ENCODE data around the gene PDE1A.
A peak's percentile ranks its signal among the peaks of the same experiment; 100 is the strongest.
"Not testable (repeated sequence)": the region's sequence is repeated elsewhere in the genome, so short reads cannot be mapped to it uniquely, and the experiment has no call there.

The PDE1A gene

DNA sequence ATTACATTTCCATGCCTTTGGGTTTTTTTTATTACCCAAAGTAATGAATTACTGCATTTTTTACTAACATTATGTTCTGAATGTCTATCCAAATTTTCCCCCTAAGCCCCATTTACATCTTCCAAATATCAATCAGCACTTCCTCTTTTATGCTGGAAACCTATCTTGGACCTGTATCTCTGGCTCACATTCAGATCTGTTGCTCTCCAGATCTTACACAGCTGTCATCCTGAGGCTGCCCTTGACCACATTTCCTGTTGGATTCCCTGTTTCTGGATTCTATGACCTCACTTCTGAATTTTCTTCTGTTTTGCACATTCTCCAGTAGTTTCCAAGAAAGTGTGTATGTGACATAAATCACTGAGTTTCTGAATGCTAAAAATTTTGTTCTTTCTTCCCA lies 146.7 kb downstream of the PDE1A start:
- peak; percentile 27 for DNase-seq (ENCODE audit: low read depth, low spot score)

DNA sequence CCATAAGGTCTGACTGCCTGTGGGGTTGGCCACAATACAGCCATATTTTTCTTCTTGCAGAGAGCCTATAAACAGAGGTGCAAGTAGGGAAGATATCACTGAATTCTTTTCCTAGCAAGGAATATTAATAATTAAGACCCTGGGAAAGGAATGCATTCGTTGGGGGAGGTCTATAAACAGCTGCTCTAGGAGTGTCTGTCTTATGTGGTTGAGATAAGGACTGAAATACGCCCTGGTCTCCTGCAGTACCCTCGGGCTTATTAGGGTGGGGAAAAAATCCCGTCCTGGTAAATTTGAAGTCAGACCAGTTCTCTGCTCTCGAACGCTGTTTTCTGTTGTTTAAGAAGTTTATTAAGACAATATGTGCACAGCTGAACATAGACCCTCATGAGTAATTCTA lies 150.2 kb downstream of the PDE1A start:
- DNase-seq (ENCODE audit: low read depth, low spot score), result not testable (repeated sequence)

DNA sequence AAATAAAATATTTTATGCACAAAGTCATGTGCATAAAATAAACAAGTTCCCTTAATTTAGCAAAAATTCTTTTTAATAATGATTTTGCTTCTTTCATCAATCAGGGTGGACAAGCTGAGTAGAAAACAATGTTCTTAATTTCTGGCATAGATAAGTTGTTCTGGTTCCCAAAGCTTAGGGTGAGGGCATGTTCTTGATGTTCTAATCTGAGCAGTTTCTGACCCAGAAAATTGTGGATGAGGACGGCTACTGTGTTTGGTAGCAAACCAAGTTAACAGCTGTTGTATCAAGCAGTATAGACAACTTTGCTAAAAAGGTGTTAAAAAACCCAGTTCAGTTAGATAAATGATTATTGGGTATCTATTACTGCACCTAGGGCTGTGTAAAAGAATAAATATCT lies 158.9 kb downstream of the PDE1A start:
- no peak for DNase-seq (ENCODE audit: low read depth, low spot score)

GRCh38 chr2:182266909-182267308 lies 159.9 kb downstream of the PDE1A start:
- DNase-seq (ENCODE audit: low read depth, low spot score), result no peak

DNA sequence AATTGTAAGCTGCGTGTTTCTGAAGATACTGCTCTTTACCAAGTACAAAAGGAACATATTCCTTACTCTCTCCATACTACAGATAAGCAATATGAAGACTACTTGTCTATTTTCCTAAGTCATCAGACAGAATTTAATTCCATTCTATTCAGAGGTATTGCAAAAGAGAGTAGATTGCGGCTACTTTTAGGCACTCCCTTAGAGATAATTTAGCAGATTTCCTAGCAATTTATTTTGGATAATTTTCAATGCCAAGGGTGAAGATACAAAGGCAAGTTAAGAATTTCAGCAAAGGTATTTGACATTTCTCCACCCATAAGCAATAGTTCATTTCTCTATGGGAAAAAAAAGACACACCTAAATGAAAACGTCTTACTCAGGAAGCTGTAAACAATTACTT lies 161.1 kb downstream of the PDE1A start:
- no peak for DNase-seq (ENCODE audit: low read depth, low spot score)

DNA sequence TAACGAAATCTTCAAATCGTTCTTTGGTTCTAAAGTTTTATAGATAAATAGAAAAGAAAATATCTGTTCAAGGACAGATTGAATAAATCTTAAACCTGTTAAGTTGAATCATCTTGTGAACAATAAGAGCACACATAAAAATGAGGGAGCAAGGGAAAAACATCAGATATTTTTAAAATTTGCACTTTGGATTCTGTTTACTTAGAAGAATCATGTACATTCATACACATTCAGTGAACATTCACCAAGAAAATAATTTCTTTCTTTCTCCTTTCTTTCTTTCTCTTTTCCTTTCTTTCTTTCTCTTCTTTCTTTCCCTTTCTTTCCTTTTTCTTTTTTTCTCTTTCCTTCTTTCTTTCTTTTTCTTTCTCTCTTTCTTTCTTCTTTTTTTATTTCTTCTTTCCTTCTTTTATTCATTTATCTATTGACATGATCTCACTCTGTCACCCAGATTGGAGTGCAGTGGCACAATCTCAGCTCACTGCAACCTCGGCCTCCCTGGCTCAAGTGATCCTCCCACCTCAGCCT lies 164.9 kb downstream of the PDE1A start:
- DNase-seq (ENCODE audit: low read depth, low spot score), result no peak

DNA sequence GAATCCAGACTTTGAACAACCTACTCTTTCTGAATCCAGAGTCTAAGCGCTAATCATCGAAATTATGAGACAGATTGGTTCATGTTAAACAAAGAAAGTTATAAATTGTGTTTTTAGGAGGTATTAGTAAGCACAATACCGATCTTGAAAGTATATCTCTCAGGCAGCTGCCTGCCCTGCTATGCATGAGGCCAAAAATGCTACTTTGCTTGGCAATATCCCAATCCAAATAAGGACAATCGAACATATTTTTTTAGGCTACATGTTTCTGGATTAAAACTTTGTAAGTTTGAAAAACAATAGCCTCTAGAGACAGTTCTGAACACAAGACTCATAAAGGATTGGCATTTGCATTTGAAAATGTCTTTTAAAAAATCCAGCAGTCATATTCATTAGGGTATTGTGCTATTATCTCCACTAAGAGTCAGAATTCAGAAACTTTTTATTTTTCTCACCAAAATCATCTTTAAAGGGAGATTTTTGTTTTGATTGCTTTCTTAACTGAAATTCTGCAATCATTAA lies 167.1 kb downstream of the PDE1A start:
- peak; percentile 49 for DNase-seq (ENCODE audit: low read depth, low spot score)

DNA sequence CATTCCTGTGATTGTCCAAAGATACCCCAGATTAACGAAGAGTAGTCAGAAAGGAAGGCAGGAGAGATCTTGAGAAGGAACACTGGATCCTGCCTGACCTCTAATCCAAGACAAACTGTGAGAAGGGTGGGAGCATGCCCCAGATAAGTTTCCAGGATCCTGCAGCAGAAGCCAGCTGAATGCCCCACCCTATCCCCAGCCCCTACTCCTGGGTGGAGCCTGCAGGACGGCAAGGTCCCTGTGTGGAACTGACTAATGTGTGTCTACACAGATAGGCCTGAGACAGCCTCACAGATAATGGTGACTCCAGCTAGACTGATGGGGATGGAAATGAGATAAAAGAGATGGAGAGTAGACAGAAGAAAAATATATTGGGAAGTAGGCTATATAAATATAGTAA lies 174.3 kb downstream of the PDE1A start:
- DNase-seq (ENCODE audit: low read depth, low spot score), result no peak

- DNase-seq (ENCODE audit: low read depth, low spot score), result no peak
Measured at GRCh38 chr2:182248898-182249297, 177.9 kb downstream of the PDE1A start.

DNA sequence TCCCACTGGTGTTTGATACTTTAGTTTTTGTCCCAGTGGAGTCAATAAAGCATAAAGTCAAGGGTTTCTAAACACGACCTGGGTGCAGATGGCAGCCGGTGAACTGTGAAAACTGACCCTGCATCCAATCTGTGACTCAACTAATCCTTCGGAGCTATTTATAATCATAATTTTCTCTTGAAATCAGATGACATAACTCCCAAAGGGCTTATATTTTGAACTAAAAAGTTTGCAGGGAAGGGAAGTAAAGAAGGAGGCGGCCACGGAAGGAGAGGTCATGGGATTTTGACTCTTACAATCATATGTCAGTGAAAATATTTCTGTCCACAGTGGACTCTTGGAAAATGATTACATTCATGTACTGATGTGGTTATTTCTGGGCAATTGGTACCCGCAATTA lies 178.5 kb downstream of the PDE1A start:
- DNase-seq (ENCODE audit: low read depth, low spot score), result no peak

GRCh38 chr2:182247831-182248230 lies 179.0 kb downstream of the PDE1A start:
- no peak for DNase-seq (ENCODE audit: low read depth, low spot score)

DNA sequence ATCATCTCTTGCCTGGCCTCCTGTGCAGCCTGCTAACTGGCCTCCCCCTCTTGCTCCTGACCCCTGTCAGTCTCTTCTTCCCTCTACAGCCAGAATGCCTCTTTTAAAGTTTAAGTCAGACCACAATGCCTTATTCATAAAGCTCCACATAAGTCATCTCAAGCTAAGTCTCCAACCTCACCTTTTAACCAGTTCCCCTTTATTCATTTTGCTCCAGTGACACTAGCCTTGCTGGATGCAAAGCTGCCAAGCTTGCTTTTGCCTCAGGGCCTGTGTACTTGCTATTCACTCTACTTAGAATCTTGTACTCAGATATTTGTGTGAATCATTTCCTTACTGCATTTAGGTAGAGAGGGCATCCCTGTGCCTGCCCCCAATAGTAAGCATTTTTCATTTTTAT lies 180.9 kb downstream of the PDE1A start:
- no peak for DNase-seq (ENCODE audit: low read depth, low spot score)

DNA sequence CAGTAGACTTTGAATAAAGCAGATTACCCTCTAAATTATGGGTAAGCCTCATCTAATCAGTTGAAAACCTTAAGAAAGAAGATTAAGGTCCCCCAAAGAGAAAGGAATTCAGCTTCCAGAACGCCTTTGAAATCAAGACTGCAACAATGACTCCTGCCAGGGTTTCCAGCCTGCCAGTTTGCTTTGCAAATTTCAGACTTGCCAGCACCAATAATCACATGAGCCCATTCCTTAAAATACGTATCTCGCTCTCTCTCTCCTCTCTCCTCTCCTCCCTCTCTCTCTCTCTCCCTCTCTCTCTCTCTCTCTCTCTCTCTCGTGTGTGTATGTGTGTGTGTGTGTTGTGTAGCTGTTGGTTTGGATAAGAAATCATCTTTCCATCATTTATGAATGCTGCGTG lies 184.2 kb downstream of the PDE1A start:
- no peak for DNase-seq (ENCODE audit: low read depth, low spot score)

DNA sequence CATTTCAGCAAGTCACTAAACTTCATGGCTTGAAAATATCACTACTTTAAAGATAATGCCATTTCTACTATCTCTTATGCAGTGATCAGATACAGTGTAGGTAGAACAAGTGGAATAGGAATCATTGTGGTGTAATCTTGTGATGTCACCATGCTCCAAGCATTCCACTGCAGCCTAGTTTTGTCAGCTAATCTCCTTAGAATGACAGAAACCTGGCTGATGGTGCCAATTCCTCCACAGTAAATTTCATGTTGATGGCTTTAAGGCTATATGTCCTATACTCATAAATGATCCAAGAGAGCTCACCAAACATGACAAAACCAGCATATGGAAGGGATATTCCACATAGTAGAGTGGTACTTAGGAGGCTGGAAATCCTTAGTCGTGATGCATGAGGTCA lies 184.9 kb downstream of the PDE1A start:
- DNase-seq (ENCODE audit: low read depth, low spot score), result peak; percentile 34

GRCh38 chr2:182240862-182241371 lies 185.9 kb downstream of the PDE1A start:
- DNase-seq (ENCODE audit: low read depth, low spot score), result peak; percentile 43

DNA sequence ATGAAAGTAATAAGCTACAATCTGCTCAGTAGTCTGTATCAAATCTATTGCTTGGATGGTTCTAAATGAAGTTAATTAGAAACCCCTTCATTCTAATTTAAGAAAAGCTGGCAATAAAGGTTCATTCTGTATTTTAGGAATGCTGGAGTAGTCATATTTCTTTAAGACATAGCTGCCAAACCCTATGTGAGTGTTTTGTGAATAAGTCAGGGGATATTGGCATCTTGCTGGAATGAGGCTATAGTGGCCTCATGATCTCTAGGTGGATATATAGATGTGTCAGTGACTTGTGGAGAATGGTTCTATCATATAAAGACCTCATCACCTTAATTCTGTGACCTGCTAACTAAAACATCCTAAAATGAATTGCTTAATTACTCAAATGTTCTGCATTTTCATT lies 196.3 kb downstream of the PDE1A start:
- DNase-seq (ENCODE audit: low read depth, low spot score), result no peak

GRCh38 chr2:182229297-182229696 lies 197.5 kb downstream of the PDE1A start:
- no peak for DNase-seq (ENCODE audit: low read depth, low spot score)

DNA sequence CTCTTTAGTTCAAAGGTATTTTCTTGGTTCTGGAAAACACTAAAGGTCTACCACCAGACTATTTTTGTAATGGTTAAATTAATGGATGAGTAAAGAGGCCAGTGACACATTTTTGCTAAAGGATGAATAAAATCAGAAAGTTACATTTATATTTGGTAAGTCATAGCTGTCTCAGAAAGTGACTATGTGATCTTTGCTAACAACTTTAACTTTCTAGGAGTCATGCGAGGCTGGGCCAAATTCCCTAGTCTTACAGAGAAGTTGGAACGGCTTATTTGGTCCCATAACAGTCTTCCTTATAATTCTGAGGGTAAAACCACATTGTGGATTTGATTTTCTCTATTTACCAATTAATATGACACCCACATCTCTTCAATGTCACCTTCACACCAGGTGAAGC lies 198.1 kb downstream of the PDE1A start:
- DNase-seq (ENCODE audit: low read depth, low spot score), result peak; percentile 10

DNA sequence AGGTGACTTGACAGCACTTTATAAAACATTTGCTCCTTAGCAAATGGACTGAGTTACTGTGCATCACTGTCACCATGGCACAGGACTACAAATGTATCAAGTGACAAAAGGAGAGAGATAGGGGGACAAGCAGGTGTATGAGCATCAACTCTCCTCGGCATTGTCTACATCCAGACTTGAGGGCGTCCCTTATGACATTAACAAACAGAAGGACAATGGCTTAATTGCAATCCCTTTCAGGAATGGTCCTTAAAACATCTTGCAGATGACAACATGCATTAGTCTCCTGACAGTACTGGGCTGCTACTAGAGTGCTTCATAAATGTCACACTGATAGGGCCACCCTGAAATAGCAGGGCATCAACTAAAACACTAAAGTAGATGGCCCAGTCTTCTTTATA lies 198.8 kb downstream of the PDE1A start:
- no peak for DNase-seq (ENCODE audit: low read depth, low spot score)

GRCh38 chr2:182226807-182227206 lies 200.0 kb downstream of the PDE1A start:
- no peak for DNase-seq (ENCODE audit: low read depth, low spot score)

DNA sequence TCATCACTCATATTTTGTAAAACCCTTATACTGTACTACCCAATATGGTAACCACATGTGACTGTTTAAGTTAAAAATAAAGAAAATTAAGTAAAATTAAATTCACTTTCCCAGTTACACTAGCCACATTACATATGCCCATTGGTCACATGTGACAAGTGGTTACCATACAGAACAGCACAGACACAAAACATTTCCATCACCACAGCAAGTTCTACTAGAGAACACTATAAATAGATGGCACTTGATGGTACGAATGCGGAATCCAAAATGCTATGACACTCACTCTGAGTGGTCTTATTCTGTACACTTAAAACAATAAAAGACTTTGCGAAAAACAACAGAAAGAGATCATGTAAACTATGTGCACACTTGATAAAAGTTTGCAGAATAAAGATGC lies 202.2 kb downstream of the PDE1A start:
- no peak for DNase-seq (ENCODE audit: low read depth, low spot score)

DNA sequence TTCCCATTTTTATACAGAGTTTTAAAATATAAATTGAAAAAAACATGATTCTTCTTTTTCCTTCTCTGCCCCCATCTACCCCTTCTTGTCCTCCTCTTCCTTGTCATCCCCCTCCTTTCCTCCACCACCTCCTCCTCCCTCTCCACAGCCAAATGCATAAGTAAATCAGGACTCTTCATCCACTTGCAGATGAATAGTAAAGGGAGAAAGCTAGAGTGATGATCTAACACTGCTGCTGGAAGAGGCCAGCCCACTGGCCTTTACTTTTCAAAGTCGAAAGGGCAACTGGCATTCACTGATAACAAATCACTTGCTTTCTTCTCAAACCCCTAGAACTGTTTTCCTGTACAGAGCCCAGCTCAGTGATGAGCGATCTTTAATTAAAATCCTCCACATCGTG lies 205.8 kb downstream of the PDE1A start:
- no peak for DNase-seq (ENCODE audit: low read depth, low spot score)

GRCh38 chr2:182220335-182220734 lies 206.5 kb downstream of the PDE1A start:
- no peak for DNase-seq (ENCODE audit: low read depth, low spot score)

GRCh38 chr2:182210669-182211068 lies 216.2 kb downstream of the PDE1A start:
- DNase-seq (ENCODE audit: low read depth, low spot score), result no peak

All from astrocyte of the hippocampus (primary cell).